HEK293 (cell line): ENCODE results near the gene COL15A1.

ENCODE experiments used
- CTCF ChIA-PET: fragments of 350-600 bp; formaldehyde crosslinking; extraction: SDS; loops from one replicate; lab custom pipeline; 2021; ENCODE audit warnings: antibody characterized with exemption; lab: Yijun Ruan, JAX
- POLR2A ChIA-PET: fragments of 300-600 bp; formaldehyde crosslinking; extraction: SDS; loops from one replicate; lab custom pipeline; 2020; ENCODE audit warnings: antibody characterized with exemption, inconsistent platforms; lab: Yijun Ruan, JAX
- H3K27ac ChIP-seq: fragments of 200-500 bp; sonication (Bioruptor generic); 2 replicates; pipeline ENCODE4 v1.5.1; 2014; ENCODE audit warnings: low read depth, low read length, control low read depth, inconsistent platforms; ENCODE audit errors: extremely low read depth
- H3K36me3 ChIP-seq, 2 experiments: fragments of 200-500 bp in 1 of 2; sonication (Bioruptor generic) in 1 of 2; 1 replicate in 1 of 2; 2 replicates in 1 of 2; pipeline ENCODE4 v1.5.1; 2014 to 2017; ENCODE audit warnings: inconsistent platforms in 2 of 2, low read length in 2 of 2; ENCODE audit not compliant: control insufficient read depth in 2 of 2, insufficient read depth in 1 of 2
- H3K4me1 ChIP-seq: fragments of 200-500 bp; sonication (Bioruptor generic); 2 replicates; pipeline ENCODE4 v1.5.1; 2014; ENCODE audit warnings: mild to moderate bottlenecking, low read length, inconsistent platforms; ENCODE audit not compliant: control insufficient read depth, insufficient read depth
- H3K4me3 ChIP-seq: 2 replicates; pipeline ENCODE4 v1.5.1; 2011; ENCODE audit warnings: low read depth, mild to moderate bottlenecking, control low read depth, low read length, moderate library complexity
- H3K9me3 ChIP-seq: fragments of 200-500 bp; sonication (Bioruptor generic); 2 replicates; pipeline ENCODE4 v1.5.1; 2014; ENCODE audit warnings: low read depth, low read length, inconsistent platforms; ENCODE audit not compliant: control insufficient read depth, insufficient read depth
- SP7 ChIP-seq: fragments of 450-650 bp; formaldehyde crosslinking; IDR thresholded peaks from 2 replicates; pipeline ENCODE4 v1.5.1; 2016; ENCODE audit warnings: missing biosample characterization, missing genetic modification characterization
- TCF7L2 ChIP-seq: IDR thresholded peaks from 2 replicates; pipeline ENCODE4 v1.6.1; 2011; ENCODE audit warnings: low read depth, mild to moderate bottlenecking, inconsistent platforms, low read length, moderate library complexity, borderline replicate concordance
- WT1 ChIP-seq: fragments of 450-650 bp; formaldehyde crosslinking; IDR thresholded peaks from 2 replicates; pipeline ENCODE4 v1.5.1; 2016; ENCODE audit warnings: missing biosample characterization, missing genetic modification characterization
- ZNF221 ChIP-seq: fragments of 450-650 bp; formaldehyde crosslinking; IDR thresholded peaks from 2 replicates; pipeline ENCODE4 v1.5.1; 2017; ENCODE audit warnings: missing biosample characterization, missing genetic modification characterization, borderline replicate concordance
- ZNF248 ChIP-seq: fragments of 450-650 bp; formaldehyde crosslinking; IDR thresholded peaks from 2 replicates; pipeline ENCODE4 v1.5.1; 2017; ENCODE audit warnings: missing biosample characterization, missing genetic modification characterization
- ZNF26 ChIP-seq: fragments of 450-650 bp; formaldehyde crosslinking; IDR thresholded peaks from 2 replicates; pipeline ENCODE4 v1.5.1; 2016; ENCODE audit warnings: missing biosample characterization, missing genetic modification characterization
- ZNF341 ChIP-seq: fragments of 450-650 bp; formaldehyde crosslinking; IDR thresholded peaks from 2 replicates; pipeline ENCODE4; 2016; ENCODE audit warnings: low read depth, missing biosample characterization, missing genetic modification characterization
- ZNF473 ChIP-seq: fragments of 450-650 bp; formaldehyde crosslinking; IDR thresholded peaks from 2 replicates; pipeline ENCODE4 v1.5.1; 2017; ENCODE audit warnings: missing biosample characterization, missing genetic modification characterization
- ZNF488 ChIP-seq: fragments of 450-650 bp; formaldehyde crosslinking; IDR thresholded peaks from 2 replicates; pipeline ENCODE4 v1.5.1; 2016; ENCODE audit warnings: missing biosample characterization, missing genetic modification characterization
- ZNF548 ChIP-seq: fragments of 450-650 bp; formaldehyde crosslinking; IDR thresholded peaks from 2 replicates; pipeline ENCODE4 v1.5.1; 2016; ENCODE audit warnings: missing biosample characterization, missing genetic modification characterization
- ZNF626 ChIP-seq: fragments of 450-650 bp; sonication (Bioruptor Pico); formaldehyde crosslinking; IDR thresholded peaks from 2 replicates; pipeline ENCODE4 v1.5.1; 2018; ENCODE audit warnings: missing biosample characterization, missing genetic modification characterization, inconsistent platforms
- ZNF843 ChIP-seq: fragments of 450-650 bp; formaldehyde crosslinking; IDR thresholded peaks from 2 replicates; pipeline ENCODE4 v1.5.1; 2016; ENCODE audit warnings: missing biosample characterization, missing genetic modification characterization
- TF ChIP-seq, protein P1 (sequence below): fragments of 450-650 bp; formaldehyde crosslinking; IDR thresholded peaks from 2 replicates; pipeline ENCODE4 v1.5.1; 2016; ENCODE audit warnings: missing biosample characterization, missing genetic modification characterization
- TF ChIP-seq, protein P2 (sequence below): fragments of 450-650 bp; formaldehyde crosslinking; IDR thresholded peaks from 2 replicates; pipeline ENCODE4 v1.5.1; 2016; ENCODE audit warnings: missing biosample characterization, missing genetic modification characterization

COL15A1 gene

GRCh38 chr9:99062549-99062948 is 118.8 kb downstream of the COL15A1 start (continued):
- TF ChIP-seq, protein P1, sequence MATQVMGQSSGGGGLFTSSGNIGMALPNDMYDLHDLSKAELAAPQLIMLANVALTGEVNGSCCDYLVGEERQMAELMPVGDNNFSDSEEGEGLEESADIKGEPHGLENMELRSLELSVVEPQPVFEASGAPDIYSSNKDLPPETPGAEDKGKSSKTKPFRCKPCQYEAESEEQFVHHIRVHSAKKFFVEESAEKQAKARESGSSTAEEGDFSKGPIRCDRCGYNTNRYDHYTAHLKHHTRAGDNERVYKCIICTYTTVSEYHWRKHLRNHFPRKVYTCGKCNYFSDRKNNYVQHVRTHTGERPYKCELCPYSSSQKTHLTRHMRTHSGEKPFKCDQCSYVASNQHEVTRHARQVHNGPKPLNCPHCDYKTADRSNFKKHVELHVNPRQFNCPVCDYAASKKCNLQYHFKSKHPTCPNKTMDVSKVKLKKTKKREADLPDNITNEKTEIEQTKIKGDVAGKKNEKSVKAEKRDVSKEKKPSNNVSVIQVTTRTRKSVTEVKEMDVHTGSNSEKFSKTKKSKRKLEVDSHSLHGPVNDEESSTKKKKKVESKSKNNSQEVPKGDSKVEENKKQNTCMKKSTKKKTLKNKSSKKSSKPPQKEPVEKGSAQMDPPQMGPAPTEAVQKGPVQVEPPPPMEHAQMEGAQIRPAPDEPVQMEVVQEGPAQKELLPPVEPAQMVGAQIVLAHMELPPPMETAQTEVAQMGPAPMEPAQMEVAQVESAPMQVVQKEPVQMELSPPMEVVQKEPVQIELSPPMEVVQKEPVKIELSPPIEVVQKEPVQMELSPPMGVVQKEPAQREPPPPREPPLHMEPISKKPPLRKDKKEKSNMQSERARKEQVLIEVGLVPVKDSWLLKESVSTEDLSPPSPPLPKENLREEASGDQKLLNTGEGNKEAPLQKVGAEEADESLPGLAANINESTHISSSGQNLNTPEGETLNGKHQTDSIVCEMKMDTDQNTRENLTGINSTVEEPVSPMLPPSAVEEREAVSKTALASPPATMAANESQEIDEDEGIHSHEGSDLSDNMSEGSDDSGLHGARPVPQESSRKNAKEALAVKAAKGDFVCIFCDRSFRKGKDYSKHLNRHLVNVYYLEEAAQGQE (tag by site-specific recombination): no peak
- TF ChIP-seq, all 188 proteins: peak for 0

GRCh38 chr9:99063522-99063921 is 119.8 kb downstream of the COL15A1 start:
- Histone ChIP-seq H3K9me3 (no peaks in the 10 kb centered on the region), H3K36me3 (no peaks in the 10 kb centered on the region), H3K27ac (no peak overlapping the region), H3K4me3 (no peak overlapping the region), H3K4me1 (no peaks in the 10 kb centered on the region)
- POLR2A ChIA-PET: no interaction called here
- CTCF ChIA-PET: interaction anchor here (0.7 kb wide), 1 partner anchor 24 kb away, joined by 3 read pairs; no protein-coding TSS in a partner anchor
- TF ChIP-seq ZNF548 (no peak), ZNF473 (tag by site-specific recombination) (no peak), ZNF26 (tag by site-specific recombination) (no peak), ZNF488 (tag by site-specific recombination) (no peak), SP7 (no peak)

GRCh38 chr9:99066571-99066970 is 122.9 kb downstream of the COL15A1 start:
- Histone ChIP-seq H3K4me3 (no peak overlapping the region), H3K27ac (no peak overlapping the region), H3K4me1 (no peaks in the 10 kb centered on the region), H3K9me3 (no peaks in the 10 kb centered on the region), H3K36me3 (no peaks in the 10 kb centered on the region)
- POLR2A ChIA-PET: no interaction called here
- TF ChIP-seq WT1 (no peak), TCF7L2 (no peak), SP7 (no peak), ZNF221 (tag by site-specific recombination) (no peak), ZNF248 (tag by site-specific recombination) (no peak), ZNF843 (tag by site-specific recombination) (no peak), ZNF626 (no peak), ZNF341 (tag by site-specific recombination) (no peak)
- TF ChIP-seq, protein P2, sequence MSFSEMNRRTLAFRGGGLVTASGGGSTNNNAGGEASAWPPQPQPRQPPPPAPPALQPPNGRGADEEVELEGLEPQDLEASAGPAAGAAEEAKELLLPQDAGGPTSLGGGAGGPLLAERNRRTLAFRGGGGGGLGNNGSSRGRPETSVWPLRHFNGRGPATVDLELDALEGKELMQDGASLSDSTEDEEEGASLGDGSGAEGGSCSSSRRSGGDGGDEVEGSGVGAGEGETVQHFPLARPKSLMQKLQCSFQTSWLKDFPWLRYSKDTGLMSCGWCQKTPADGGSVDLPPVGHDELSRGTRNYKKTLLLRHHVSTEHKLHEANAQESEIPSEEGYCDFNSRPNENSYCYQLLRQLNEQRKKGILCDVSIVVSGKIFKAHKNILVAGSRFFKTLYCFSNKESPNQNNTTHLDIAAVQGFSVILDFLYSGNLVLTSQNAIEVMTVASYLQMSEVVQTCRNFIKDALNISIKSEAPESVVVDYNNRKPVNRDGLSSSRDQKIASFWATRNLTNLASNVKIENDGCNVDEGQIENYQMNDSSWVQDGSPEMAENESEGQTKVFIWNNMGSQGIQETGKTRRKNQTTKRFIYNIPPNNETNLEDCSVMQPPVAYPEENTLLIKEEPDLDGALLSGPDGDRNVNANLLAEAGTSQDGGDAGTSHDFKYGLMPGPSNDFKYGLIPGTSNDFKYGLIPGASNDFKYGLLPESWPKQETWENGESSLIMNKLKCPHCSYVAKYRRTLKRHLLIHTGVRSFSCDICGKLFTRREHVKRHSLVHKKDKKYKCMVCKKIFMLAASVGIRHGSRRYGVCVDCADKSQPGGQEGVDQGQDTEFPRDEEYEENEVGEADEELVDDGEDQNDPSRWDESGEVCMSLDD (tag by site-specific recombination): no peak
- CTCF ChIA-PET: interaction anchor here (0.6 to 1.1 kb wide), 2 partner anchors 68 to 73 kb away, joined by 3 read pairs; no protein-coding TSS in a partner anchor
